Activated CD4-positive, alpha-beta T cell treated with anti-CD3 and anti-CD28 coated beads for 1 hour (primary cell): ENCODE measurements around the gene CD3E.

ENCODE experiments used
- DNase-seq: peaks from one replicate; pipeline ENCODE4 v3.0.0-alpha.2; 2020

The CD3E gene

GRCh38 chr11:118304568-118305248 lies at the start of gene CD3E:
CD3E (plus strand) TSS chr11:118304730; CDS start chr11:118304953, 223 bp downstream.
- peak; percentile 50 for DNase-seq

- no peak for DNase-seq
These were observed 46.1 kb upstream of the CD3E start for GRCh38 chr11:118258410-118258809.

- no peak for DNase-seq
These were observed 45.4 kb upstream of the CD3E start for GRCh38 chr11:118259138-118259537.

GRCh38 chr11:118260353-118260752 lies 44.2 kb upstream of the CD3E start:
- no peak for DNase-seq

GRCh38 chr11:118263112-118263511 lies 41.4 kb upstream of the CD3E start:
- no peak for DNase-seq

GRCh38 chr11:118263695-118264568 lies 40.6 kb upstream of the CD3E start, which contains the start of gene MPZL2:
MPZL2 (minus strand) TSS chr11:118264297; CDS start chr11:118264153, 144 bp downstream.
- no peak for DNase-seq

- DNase-seq: no peak
These were observed 39.7 kb upstream of the CD3E start for GRCh38 chr11:118264569-118265465.

- no peak for DNase-seq
These were observed 38.6 kb upstream of the CD3E start for GRCh38 chr11:118265954-118266353.

GRCh38 chr11:118267486-118267885 lies 37.0 kb upstream of the CD3E start:
- DNase-seq: no peak

- DNase-seq: no peak
These were observed 32.5 kb upstream of the CD3E start for GRCh38 chr11:118272001-118272400.

- no peak for DNase-seq
These were observed 30.3 kb upstream of the CD3E start for GRCh38 chr11:118274186-118274585.

GRCh38 chr11:118275176-118275575 lies 29.4 kb upstream of the CD3E start:
- no peak for DNase-seq

GRCh38 chr11:118276422-118276821 lies 28.1 kb upstream of the CD3E start:
- no peak for DNase-seq

- no peak for DNase-seq
These were observed 27.2 kb upstream of the CD3E start for GRCh38 chr11:118277312-118277711.

GRCh38 chr11:118281284-118281683 lies 23.2 kb upstream of the CD3E start:
- DNase-seq: no peak

GRCh38 chr11:118282606-118283005 lies 21.9 kb upstream of the CD3E start:
- no peak for DNase-seq

GRCh38 chr11:118283037-118283636 lies 21.4 kb upstream of the CD3E start:
- no peak for DNase-seq

- no peak for DNase-seq
These were observed 20.7 kb upstream of the CD3E start for GRCh38 chr11:118283756-118284350.

GRCh38 chr11:118286545-118286944 lies 18.0 kb upstream of the CD3E start:
- no peak for DNase-seq

- DNase-seq: no peak
These were observed 17.5 kb upstream of the CD3E start for GRCh38 chr11:118287006-118287405.

- no peak for DNase-seq
These were observed 15.1 kb upstream of the CD3E start for GRCh38 chr11:118289401-118289800.

- DNase-seq: no peak
These were observed 13.6 kb upstream of the CD3E start for GRCh38 chr11:118290923-118291322.
